HG03135 (cell line): ENCODE results near the gene BHLHA15.

Source experiments
- ATAC-seq: cut with Tn5 transposase; IDR thresholded peaks from one replicate; pipeline ENCODE4 v1.9.1; 2021; ENCODE audit warnings: mild to moderate bottlenecking, moderate library complexity; ENCODE audit not compliant: unreplicated experiment

Gene BHLHA15

GRCh38 chr7:98223351-98223897 lies 12.2 kb downstream of the BHLHA15 start:
- no peak for ATAC-seq

- ATAC-seq = no peak
These were observed 12.9 kb downstream of the BHLHA15 start for GRCh38 chr7:98223898-98224700.

GRCh38 chr7:98224701-98225181 lies 13.5 kb downstream of the BHLHA15 start:
- ATAC-seq = no peak

DNA sequence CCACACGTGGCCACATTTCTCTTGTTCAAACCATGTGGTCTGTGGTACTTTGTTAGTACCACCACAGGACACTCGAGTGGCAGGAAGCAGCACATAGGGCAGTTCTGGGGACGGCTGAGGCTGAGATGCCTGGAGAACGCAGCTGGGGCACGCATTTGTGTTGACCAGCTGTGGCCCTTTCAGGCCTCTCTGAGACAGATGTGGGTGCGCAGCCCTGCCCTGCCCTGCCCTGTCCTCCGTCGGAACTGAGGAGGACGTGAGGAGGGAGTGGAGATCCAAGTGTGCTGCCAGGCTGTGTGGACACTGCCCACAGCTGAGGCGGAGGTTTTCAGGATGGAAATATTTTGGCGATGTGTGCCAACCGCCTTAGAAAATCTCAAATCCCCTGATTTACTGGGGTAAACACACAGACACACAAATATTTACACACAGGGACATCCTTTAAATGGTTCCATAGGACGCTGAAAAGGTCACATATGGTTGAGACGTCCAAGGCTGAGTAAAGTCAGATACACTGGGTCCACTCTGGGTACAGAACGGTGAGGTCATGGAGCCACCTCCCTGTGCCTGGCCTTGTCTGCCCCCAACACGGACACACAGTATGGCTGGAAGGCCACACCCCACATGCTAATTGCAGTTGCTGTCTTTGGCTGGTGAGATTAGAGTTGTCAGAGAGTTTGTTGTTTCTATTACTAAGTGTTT lies 14.8 kb downstream of the BHLHA15 start:
- no peak for ATAC-seq

GRCh38 chr7:98227939-98228338 lies 16.7 kb downstream of the BHLHA15 start:
- no peak for ATAC-seq

- no peak for ATAC-seq
These were observed 17.6 kb downstream of the BHLHA15 start for GRCh38 chr7:98228801-98229200.

- no peak for ATAC-seq
These were observed 18.2 kb downstream of the BHLHA15 start for GRCh38 chr7:98229441-98229840.

DNA sequence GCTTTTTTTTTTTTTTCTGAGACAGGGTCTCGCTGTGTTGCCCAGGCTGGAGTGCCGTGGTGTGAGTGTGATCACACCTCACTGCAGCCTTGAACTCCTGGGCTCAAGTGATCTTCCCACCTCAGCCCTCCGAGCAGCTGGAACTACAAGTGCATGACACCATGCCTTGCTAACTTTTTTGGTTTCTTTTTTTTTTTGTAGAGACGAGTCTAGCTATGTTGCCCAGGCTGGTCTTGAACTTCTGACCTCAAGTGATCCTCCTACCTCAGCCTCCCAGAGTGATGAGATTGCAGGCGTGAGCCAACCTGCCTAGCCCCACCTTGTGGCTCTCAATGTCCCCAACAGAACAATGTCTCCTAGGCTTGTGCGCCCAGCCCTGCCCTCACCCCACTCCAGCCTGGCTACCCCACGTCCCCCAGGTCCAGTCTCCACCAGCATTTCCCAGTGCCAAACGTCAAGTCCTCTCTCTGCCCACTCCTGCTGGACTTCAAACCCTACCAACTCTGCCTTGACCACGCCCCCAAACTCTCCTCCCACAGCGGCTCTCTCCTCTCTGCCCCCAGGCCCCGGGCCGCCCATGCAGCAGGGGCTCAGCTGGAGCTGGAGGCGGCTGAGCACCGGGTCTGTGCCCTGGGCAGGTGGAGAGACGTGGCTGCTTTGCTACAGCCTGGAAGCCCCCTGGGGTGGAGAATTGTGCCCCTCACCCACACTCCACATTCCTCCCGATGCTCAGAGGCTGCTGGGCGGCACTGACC lies 18.9 kb downstream of the BHLHA15 start:
- no peak for ATAC-seq

DNA sequence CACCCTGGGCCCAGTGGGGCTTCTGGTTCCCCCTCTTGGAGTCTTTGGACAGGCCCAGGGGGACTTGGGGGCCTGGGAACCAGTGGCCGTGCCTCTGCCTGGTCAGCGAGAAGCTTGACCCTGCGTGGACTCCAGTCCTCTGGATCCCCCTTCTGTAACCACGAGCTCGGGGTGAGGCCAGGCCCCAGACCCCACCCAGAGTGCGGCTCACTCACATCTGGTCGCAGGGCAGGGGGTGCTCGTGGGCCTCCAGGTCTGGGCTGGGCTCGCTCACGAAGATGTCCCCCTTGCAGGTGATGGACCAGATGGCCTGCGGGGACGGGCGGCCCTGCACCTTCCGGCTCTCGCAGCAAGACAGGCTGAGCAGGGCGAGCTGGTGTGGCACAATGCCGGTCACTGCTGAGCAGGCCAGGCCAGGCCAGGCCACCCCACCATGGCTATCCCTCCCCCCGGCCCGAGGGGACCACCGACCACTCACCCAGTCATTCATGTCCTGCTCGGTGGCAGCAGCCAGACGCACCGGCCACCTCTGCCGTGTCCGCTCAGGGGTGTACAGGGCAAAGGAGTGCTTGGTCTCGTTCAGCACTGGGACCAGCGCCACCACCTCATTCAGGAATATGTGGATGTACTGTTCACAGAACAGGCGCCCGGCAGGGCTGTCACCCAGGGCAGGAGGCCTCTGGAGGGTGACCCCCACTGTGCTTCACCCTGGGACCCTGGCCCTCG lies 19.7 kb downstream of the BHLHA15 start:
- no peak for ATAC-seq

GRCh38 chr7:98231493-98232262 lies 20.4 kb downstream of the BHLHA15 start:
- no peak for ATAC-seq

GRCh38 chr7:98232263-98232585 lies 21.0 kb downstream of the BHLHA15 start:
- ATAC-seq = no peak

DNA sequence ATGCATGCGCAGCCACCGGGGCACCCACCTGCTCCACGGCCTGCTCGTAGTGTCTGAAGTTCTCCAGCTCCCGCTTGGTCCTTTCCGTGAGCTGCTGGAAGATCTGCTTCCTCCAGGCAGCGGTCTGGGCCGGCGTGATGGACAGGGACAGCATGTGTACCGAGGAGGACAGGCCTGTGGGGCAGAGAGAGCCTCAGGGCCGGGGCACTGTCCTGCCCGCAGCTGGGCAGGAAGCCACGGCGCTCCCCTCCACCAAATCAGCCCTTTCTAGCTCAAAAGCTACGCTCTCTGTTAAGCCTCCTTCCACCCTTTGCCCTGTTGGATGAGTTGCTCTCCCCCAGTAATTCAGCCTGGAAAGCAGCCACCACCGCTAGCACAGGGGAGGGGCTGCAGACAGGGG lies 21.6 kb downstream of the BHLHA15 start:
- no peak for ATAC-seq

- ATAC-seq = no peak
These were observed 22.2 kb downstream of the BHLHA15 start for GRCh38 chr7:98233219-98234070.

GRCh38 chr7:98234429-98235147 lies 23.3 kb downstream of the BHLHA15 start:
- ATAC-seq = no peak

DNA sequence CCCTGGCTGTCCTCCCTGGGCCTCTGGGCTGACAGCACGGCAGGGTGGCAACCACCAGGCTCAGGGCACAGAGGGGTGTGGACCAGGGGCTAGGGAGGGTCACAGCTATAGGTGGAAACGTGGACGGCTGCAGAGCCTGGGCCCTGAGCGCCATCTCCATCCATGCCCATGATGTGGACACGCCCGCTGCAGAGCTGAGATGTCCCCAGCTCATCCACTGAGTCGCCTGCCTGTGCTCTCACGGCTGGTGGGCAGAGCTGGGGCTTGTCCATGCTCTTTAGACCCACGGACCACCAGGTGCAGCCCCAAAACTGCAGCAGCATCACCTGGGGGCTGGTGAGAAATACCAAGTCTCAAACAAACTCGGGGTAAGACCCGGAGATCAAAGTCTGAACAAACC lies 24.7 kb downstream of the BHLHA15 start:
- ATAC-seq = no peak

DNA sequence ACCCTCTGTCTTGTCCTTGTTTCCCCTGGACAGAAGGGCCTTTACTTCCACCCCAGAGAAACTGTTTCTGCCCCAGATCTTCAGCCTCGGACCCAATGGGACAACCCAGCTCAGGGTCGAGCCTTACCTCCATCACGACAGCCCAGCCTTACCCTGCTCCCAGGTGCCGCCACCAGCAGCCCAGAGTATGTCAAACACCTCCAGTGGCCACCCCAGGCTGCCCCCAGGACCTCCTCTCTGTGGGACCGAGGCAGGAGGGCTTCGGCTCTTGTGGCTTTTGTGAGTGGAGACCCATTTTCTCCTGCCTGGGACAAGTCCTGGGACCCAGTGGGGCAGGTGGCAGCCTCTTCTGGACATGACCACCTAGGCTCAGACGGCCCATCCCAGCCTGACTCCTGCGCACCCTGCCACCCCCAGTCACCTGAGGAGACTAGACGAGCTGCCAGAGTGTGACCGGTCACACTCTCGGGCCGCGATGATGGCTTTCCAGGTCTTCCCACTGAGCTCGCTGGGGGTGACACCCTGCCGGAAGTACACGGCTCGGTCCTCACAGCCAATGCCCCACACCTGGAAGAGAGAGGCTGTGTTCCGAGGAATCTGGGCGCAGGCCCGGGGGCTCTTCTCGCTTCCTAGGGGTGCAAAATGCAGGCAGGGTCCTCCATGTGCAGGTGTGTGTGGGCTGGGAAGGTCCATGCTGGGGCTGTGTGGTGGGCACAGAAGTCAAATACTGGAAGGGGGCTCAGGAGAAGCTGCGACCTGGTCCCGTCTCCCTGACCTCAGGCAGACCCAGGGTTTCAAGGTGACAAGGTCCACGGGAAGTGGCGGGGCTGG lies 25.3 kb downstream of the BHLHA15 start:
- ATAC-seq = no peak

DNA sequence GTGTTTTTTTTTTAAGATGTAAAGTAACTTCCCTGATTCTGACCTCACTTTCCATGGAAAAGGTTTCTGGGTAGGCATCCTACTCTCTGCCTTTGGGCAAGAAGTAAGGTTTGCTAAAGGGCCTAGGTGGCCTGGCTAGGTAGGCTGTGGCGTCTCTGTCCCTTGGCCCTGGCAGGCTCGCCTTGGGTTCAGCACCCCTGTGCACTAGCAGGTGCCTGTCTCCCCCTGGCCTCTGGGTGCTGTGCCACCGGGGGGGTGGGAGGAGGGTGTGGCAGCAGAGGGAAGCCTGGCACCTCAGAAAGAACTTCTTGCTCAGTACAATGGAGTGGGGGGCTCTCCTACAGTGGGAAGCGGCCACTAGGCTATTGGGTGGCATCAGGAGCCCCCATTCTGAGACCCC lies 26.8 kb downstream of the BHLHA15 start:
- ATAC-seq = no peak

DNA sequence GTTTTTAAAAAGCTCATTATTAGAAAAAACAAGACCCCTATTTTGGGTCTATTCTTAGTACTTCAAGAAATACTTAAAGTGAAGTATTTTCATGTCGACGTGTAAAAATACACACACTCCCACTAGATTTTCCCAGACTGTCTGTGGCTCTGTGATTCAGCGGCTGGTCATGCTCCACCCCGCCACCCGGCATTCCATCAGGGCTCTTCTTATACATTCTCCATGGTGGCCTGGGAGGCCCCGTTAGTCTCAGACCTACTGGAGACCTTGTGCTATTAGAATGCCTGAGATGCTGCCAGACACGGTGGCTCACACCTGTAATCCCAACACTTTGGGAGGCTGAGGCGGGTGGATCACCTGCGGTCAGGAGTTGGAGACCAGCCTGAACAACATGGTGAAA lies 27.7 kb downstream of the BHLHA15 start:
- no peak for ATAC-seq
